Keratinocyte (primary cell): ENCODE results near the gene SLC25A28. TPM values are rescaled to one million over a fixed set of nuclear protein-coding genes. Genes with fewer than 3 reads are reported as not detected.

ENCODE experiments used
- DNase-seq: peaks from one replicate; pipeline ENCODE4 v3.0.0-alpha.2; 2011; ENCODE audit warnings: low read depth, missing footprints, low spot score
- FAIRE-seq: peaks from 2 replicates; lab custom pipeline; 2011; peaks lifted over from hg19 to GRCh38; lab: Jason Lieb, UNC
- H2AFZ ChIP-seq: 2 replicates; pipeline ENCODE4 v1.6.0; 2012; ENCODE audit warnings: low read length, control low read depth, inconsistent platforms; ENCODE audit not compliant: control insufficient read depth
- H3K27ac ChIP-seq: 2 replicates; pipeline ENCODE4 v1.5.1; 2011; ENCODE audit warnings: low read length; ENCODE audit not compliant: control insufficient read depth, insufficient read depth
- H3K27me3 ChIP-seq: 3 replicates; pipeline ENCODE4 v1.6.0; 2011; ENCODE audit warnings: low read length; ENCODE audit not compliant: control insufficient read depth, insufficient read depth; ENCODE audit errors: extremely low read depth
- H3K36me3 ChIP-seq, 2 experiments: 2 replicates in 1 of 2; 3 replicates in 1 of 2; pipeline ENCODE4 v1.5.1; 2011; ENCODE audit warnings: low read length in 2 of 2, mild to moderate bottlenecking in 1 of 2; ENCODE audit not compliant: control insufficient read depth in 2 of 2, insufficient read depth in 2 of 2; ENCODE audit errors: extremely low read depth in 1 of 2
- H3K4me1 ChIP-seq: 3 replicates; pipeline ENCODE4 v1.5.1; 2011; ENCODE audit warnings: low read length; ENCODE audit not compliant: control insufficient read depth, insufficient read depth; ENCODE audit errors: extremely low read depth
- H3K4me2 ChIP-seq: 3 replicates; pipeline ENCODE4 v1.6.0; 2011; ENCODE audit warnings: low read depth, low read length; ENCODE audit not compliant: control insufficient read depth, insufficient read depth; ENCODE audit errors: extremely low read depth
- H3K4me3 ChIP-seq, 3 experiments: fragments of 200-600 bp in 1 of 3; sonication (generic) in 1 of 3; 2 replicates in 2 of 3; 3 replicates in 1 of 3; pipeline ENCODE4 v1.5.1; 2011 to 2016; ENCODE audit warnings: low read length in 3 of 3, mild to moderate bottlenecking in 3 of 3, control low read depth in 2 of 3, inconsistent platforms in 1 of 3, low read depth in 1 of 3, mixed read lengths in 1 of 3, mixed run types in 1 of 3, moderate library complexity in 1 of 3; ENCODE audit not compliant: control insufficient read depth in 2 of 3, insufficient read depth in 2 of 3; ENCODE audit errors: extremely low read depth in 1 of 3
- H3K79me2 ChIP-seq: 2 replicates; pipeline ENCODE4 v1.6.0; 2012; ENCODE audit warnings: low read length; ENCODE audit not compliant: control insufficient read depth, insufficient read depth
- H3K9ac ChIP-seq: 3 replicates; pipeline ENCODE4 v1.6.0; 2011; ENCODE audit warnings: low read length; ENCODE audit not compliant: control insufficient read depth, insufficient read depth; ENCODE audit errors: extremely low read depth
- H3K9me1 ChIP-seq: 3 replicates; pipeline ENCODE4 v1.6.0; 2011; ENCODE audit warnings: low read length; ENCODE audit not compliant: control insufficient read depth, insufficient read depth; ENCODE audit errors: extremely low read depth
- H3K9me3 ChIP-seq: 2 replicates; pipeline ENCODE4 v1.5.1; 2012; ENCODE audit warnings: low read depth, low read length; ENCODE audit not compliant: control insufficient read depth
- H4K20me1 ChIP-seq: 3 replicates; pipeline ENCODE4 v1.6.0; 2011; ENCODE audit warnings: low read length; ENCODE audit not compliant: control insufficient read depth, insufficient read depth; ENCODE audit errors: extremely low read depth
- CTCF ChIP-seq, 3 experiments: IDR thresholded peaks in 1 of 3; conservative IDR thresholded peaks in 1 of 3; optimal IDR thresholded peaks in 1 of 3; 2 replicates in 2 of 3; 3 replicates in 1 of 3; pipeline versions ENCODE3 to v1.5.1; 2011; ENCODE audit warnings: low read length in 3 of 3, mild to moderate bottlenecking in 3 of 3, moderate library complexity in 2 of 3, control low read depth in 1 of 3, inconsistent platforms in 1 of 3; ENCODE audit not compliant: insufficient read depth in 2 of 3; ENCODE audit errors: extremely low read depth in 1 of 3
- EZH2 ChIP-seq: IDR thresholded peaks from one replicate; pipeline ENCODE4 v1.6.1; 2012; ENCODE audit warnings: inconsistent platforms, mild to moderate bottlenecking, low read length, moderate library complexity
- dilution Hi-C: fragments of 300-500 bp; cut with MboI; formaldehyde crosslinking; loops from one replicate; pipeline ENCODE4 v1.7.0; 2020; ENCODE audit warnings: low sequenced_read_pairs; ENCODE audit not compliant: extremely low pct_ligation_motif_present
- polyA plus RNA-seq, 5 experiments: library from polyadenylated mRNA; depleted of rRNA in 3 of 5; stranded (reverse) in 3 of 5; stranded (forward) in 1 of 5; unstranded in 1 of 5; fragments of >200 nt; gene quantifications; 1 replicate in 1 of 5; 2 replicates in 3 of 5; 3 replicates in 1 of 5; pipeline versions ENCODE4 v1.2.1 to v1.2.3, GENCODE V29; 2011 to 2012; ENCODE audit warnings: missing spikeins in 2 of 5, low read depth in 1 of 5, low replicate concordance in 1 of 5

SLC25A28 gene
- polyA plus RNA-seq, 1 donor (not counting 4 experiments of a cell fraction or from before 2014, with no cell fraction given), result 52.3 TPM

GRCh38 chr10:99604862-99605261 is 15.4 kb downstream of the SLC25A28 start:
- no peaks in the 10 kb centered on the region for H3K27me3 ChIP-seq
- FAIRE-seq, result no peak
- no peak for DNase-seq
- no peak for TF ChIP-seq CTCF (optimal IDR thresholded peaks at IDR 0.05 in 1 of 3, IDR thresholded peaks at IDR 0.05 in 1 of 3, conservative IDR thresholded peaks at IDR 0.05 in 1 of 3; ENCODE audit: extremely low read depth in 1 of 3, insufficient read depth in 2 of 3, low read length in 3 of 3)
- H3K27ac ChIP-seq, result no peak overlapping the region
- no peaks in the 10 kb centered on the region for H3K79me2 ChIP-seq
- no peak overlapping the region for H3K4me2 ChIP-seq
- H3K9me1 ChIP-seq, result no peaks in the 10 kb centered on the region
- H4K20me1 ChIP-seq, result no peaks in the 10 kb centered on the region
- H2AFZ ChIP-seq, result no peak overlapping the region
- no peaks in the 10 kb centered on the region for H3K4me1 ChIP-seq
- no peaks in the 10 kb centered on the region for H3K9me3 ChIP-seq
- H3K36me3 ChIP-seq, result peaks cover 3% of the 10 kb centered on the region in 2 experiments
- dilution Hi-C loops, result loop anchor here (25.0 kb wide), 1 partner anchor 168 kb away; the partner anchor contains the start of gene GOT1
- no peak overlapping the region for H3K4me3 ChIP-seq
- no peak overlapping the region for H3K9ac ChIP-seq

- dilution Hi-C loops, result no loop called here
- no peak for DNase-seq
- Histone ChIP-seq H3K36me3 (no peaks in the 10 kb centered on the region), H3K4me2 (no peak overlapping the region), H3K9me1 (no peaks in the 10 kb centered on the region), H3K4me3 (no peak overlapping the region), H2AFZ (no peak overlapping the region), H3K27me3 (peaks cover 2% of the 10 kb centered on the region), H3K27ac (no peak overlapping the region), H3K4me1 (no peaks in the 10 kb centered on the region), H3K9me3 (no peaks in the 10 kb centered on the region), H4K20me1 (no peaks in the 10 kb centered on the region), H3K9ac (no peak overlapping the region), H3K79me2 (no peaks in the 10 kb centered on the region)
- no peak for FAIRE-seq
- TF ChIP-seq EZH2 (no peak), CTCF (optimal IDR thresholded peaks at IDR 0.05 in 1 of 3, IDR thresholded peaks at IDR 0.05 in 1 of 3, conservative IDR thresholded peaks at IDR 0.05 in 1 of 3; ENCODE audit: extremely low read depth in 1 of 3, insufficient read depth in 2 of 3, low read length in 3 of 3) (no peak)
Measured at GRCh38 chr10:99598781-99599509, 21.3 kb downstream of the SLC25A28 start.
